SH-SY5Y (cell line): ENCODE measurements around the gene TGM5.

Source experiments
- GATA2 ChIP-seq: IDR thresholded peaks from 2 replicates; pipeline ENCODE4 v1.6.1; 2011; ENCODE audit warnings: mild to moderate bottlenecking, low read depth, low read length
- GATA3 ChIP-seq: IDR thresholded peaks from 2 replicates; pipeline ENCODE4 v1.6.1; 2011; ENCODE audit warnings: low read depth, mild to moderate bottlenecking, low read length, moderate library complexity

- TF ChIP-seq GATA2 (no peak), GATA3 (no peak)
These were observed 19.3 kb upstream of the TGM5 start for GRCh38 chr15:43286074-43286473.
